Gastroesophageal sphincter (tissue), 3 donors: ENCODE data around the gene KDM6B.

Source experiments
- EP300 ChIP-seq: sonication (generic); formaldehyde crosslinking; IDR thresholded peaks from one replicate; pipeline ENCODE4 v1.6.1; 2017; ENCODE audit warnings: antibody characterized with exemption, mild to moderate bottlenecking
- POLR2A ChIP-seq, 2 donors: fragments of 450-650 bp; IDR thresholded peaks; one replicate each; pipeline ENCODE4 v1.6.1; 2017; ENCODE audit warnings: antibody characterized with exemption in 2 of 2, mild to moderate bottlenecking in 2 of 2, moderate library complexity in 1 of 2
- POLR2AphosphoS5 ChIP-seq: sonication (generic); formaldehyde crosslinking; IDR thresholded peaks from one replicate; pipeline ENCODE4 v1.6.1; 2017; ENCODE audit warnings: antibody characterized with exemption
- TF ChIP-seq, protein P1 (sequence below), 4 experiments: fragments of 200-600 bp in 2 of 4; fragments of 450-650 bp in 2 of 4; sonication (generic) in 1 of 4; IDR thresholded peaks; one replicate each; pipeline ENCODE4 v1.5.1; 2017 to 2019; ENCODE audit warnings: antibody characterized with exemption in 4 of 4, mild to moderate bottlenecking in 2 of 4, moderate library complexity in 2 of 4

DNA sequence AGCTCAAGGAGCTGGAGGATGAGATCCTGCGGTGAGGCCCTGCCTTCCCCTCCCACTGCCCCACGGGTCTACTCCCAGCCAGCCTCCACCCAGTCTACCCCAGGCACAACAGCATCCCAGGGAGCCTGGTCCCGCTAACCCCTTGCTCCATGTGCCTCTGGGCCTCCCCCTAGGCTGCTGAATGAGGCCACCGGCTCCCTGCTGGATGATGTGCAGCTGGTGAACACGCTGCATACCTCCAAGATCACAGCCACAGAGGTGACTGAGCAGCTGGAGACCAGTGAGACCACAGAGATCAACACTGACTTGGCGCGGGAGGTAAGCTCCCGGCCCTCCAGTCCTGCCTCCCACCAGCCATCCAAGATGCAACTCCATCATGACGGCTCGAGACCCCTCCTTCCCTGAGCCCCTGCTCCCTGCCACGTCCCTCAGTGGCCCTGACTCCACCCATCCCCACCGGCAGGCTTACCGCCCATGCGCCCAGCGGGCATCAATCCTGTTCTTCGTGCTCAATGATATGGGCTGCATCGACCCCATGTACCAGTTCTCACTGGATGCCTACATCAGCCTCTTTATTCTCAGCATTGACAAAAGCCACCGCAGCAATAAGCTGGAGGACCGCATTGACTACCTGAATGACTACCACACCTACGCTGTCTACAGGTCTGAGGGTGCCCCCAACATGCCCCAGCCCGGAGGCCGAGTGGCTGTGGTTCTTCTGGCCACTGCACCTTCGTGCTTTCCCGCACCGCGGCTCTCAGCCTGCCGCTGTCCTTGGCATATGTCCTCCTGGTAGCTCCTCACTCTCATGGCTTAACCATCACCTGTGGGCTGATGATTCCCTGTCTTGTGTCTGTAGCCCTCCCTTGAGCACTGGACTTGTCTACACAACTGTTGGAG, 15.0 kb upstream of the KDM6B start:
- TF ChIP-seq, protein P1, sequence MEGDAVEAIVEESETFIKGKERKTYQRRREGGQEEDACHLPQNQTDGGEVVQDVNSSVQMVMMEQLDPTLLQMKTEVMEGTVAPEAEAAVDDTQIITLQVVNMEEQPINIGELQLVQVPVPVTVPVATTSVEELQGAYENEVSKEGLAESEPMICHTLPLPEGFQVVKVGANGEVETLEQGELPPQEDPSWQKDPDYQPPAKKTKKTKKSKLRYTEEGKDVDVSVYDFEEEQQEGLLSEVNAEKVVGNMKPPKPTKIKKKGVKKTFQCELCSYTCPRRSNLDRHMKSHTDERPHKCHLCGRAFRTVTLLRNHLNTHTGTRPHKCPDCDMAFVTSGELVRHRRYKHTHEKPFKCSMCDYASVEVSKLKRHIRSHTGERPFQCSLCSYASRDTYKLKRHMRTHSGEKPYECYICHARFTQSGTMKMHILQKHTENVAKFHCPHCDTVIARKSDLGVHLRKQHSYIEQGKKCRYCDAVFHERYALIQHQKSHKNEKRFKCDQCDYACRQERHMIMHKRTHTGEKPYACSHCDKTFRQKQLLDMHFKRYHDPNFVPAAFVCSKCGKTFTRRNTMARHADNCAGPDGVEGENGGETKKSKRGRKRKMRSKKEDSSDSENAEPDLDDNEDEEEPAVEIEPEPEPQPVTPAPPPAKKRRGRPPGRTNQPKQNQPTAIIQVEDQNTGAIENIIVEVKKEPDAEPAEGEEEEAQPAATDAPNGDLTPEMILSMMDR (IDR thresholded peaks at IDR 0.05): no peak
- TF ChIP-seq POLR2A (IDR thresholded peaks at IDR 0.05) (no peak), POLR2AphosphoS5 (no peak), EP300 (no peak)
